DMS53 treated with DMSO at 0.1 percent for 48 hours (cell line): Measurements from ENCODE around the gene TEAD1.
A peak's percentile ranks its signal among the peaks of the same experiment; 100 is the strongest.

Source experiments
- DNase-seq: peaks from one replicate; lab custom pipeline; 2025; ENCODE audit not compliant: unreplicated experiment; lab: John Stamatoyannopoulos, UW

The TEAD1 gene

GRCh38 chr11:12673924-12674570 lies at the start of gene TEAD1:
Gene TEAD1, plus strand, starts transcription at chr11:12674421.
- peak; percentile 79 for DNase-seq

- DNase-seq: no peak
These were observed 49.6 kb upstream of the TEAD1 start for GRCh38 chr11:12624595-12624994.

- no peak for DNase-seq
These were observed 48.7 kb upstream of the TEAD1 start for GRCh38 chr11:12625438-12626071.

GRCh38 chr11:12626616-12627015 lies 47.6 kb upstream of the TEAD1 start:
- no peak for DNase-seq

- DNase-seq: no peak
These were observed 45.9 kb upstream of the TEAD1 start for GRCh38 chr11:12628314-12628713.

GRCh38 chr11:12629601-12630313 lies 44.5 kb upstream of the TEAD1 start:
- no peak for DNase-seq

- no peak for DNase-seq
These were observed 42.6 kb upstream of the TEAD1 start for GRCh38 chr11:12631651-12632050.

- no peak for DNase-seq
These were observed 39.9 kb upstream of the TEAD1 start for GRCh38 chr11:12634329-12634728.

- no peak for DNase-seq
These were observed 37.3 kb upstream of the TEAD1 start for GRCh38 chr11:12636871-12637410.

GRCh38 chr11:12639388-12639787 lies 34.8 kb upstream of the TEAD1 start:
- no peak for DNase-seq

GRCh38 chr11:12640355-12640754 lies 33.9 kb upstream of the TEAD1 start:
- no peak for DNase-seq

- no peak for DNase-seq
These were observed 33.0 kb upstream of the TEAD1 start for GRCh38 chr11:12640926-12641849.

- no peak for DNase-seq
These were observed 32.2 kb upstream of the TEAD1 start for GRCh38 chr11:12642040-12642439.

GRCh38 chr11:12642806-12643428 lies 31.3 kb upstream of the TEAD1 start:
- DNase-seq: no peak

- no peak for DNase-seq
These were observed 27.7 kb upstream of the TEAD1 start for GRCh38 chr11:12646478-12646877.

GRCh38 chr11:12653729-12654128 lies 20.5 kb upstream of the TEAD1 start:
- DNase-seq: no peak

GRCh38 chr11:12655842-12656241 lies 18.4 kb upstream of the TEAD1 start:
- no peak for DNase-seq

- DNase-seq: no peak
These were observed 16.9 kb upstream of the TEAD1 start for GRCh38 chr11:12657336-12657735.

- no peak for DNase-seq
These were observed 16.2 kb upstream of the TEAD1 start for GRCh38 chr11:12657981-12658380.

GRCh38 chr11:12662101-12662689 lies 12.0 kb upstream of the TEAD1 start:
- no peak for DNase-seq
